ENCODE results near the gene TAAR6. TPM values are rescaled to one million over a fixed set of nuclear protein-coding genes. Genes with fewer than 3 reads are reported as not detected.

TAAR6 gene
- total and polyA plus RNA-seq, 2 donors (not counting 3 experiments of a cell fraction or from before 2014, with no cell fraction given), result not detected

DNA sequence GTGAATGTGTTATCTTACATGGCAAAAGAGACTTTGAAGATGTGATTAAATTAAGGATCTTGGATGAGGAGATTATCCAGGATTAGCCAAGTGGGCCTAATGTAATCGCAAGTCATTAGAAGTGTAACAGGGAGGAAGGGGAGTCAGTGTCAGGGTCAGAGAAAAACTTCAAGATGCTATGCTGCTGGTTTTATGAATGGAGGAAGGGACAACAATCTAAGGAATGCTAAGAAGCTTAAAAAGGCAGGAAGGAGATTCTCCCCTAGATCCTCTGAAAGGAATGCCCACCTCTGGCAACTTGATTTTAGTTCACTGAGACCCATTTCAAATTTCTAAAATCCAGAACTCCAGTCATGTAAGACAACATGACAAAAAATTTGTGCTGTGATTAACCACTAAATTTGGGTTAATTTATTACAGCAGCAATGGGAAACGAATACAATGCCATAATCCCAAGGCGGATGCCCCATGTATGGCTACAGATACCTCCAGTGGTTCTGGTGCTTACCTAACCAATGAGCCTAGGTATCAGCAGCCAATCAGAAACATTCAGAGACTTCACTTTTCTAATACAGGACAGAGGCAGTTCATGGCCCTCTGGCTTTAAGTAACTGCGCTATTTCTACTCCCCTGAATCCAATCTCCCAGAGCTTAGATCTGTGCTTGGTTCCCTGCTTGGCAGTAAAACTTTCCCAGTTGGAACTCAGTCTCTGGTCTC, 21.2 kb upstream of the TAAR6 start:
- Histone ChIP-seq H3K9me1 (replicated peaks; ENCODE audit: control insufficient read depth, extremely low read depth, insufficient read depth, low read length) (no peaks in the 10 kb centered on the region), H3K36me3 (ENCODE audit: control insufficient read depth in 2 of 2, extremely low read depth in 1 of 2, insufficient read depth in 2 of 2, low read length in 2 of 2) (no peaks in the 10 kb centered on the region), H3K9me3 (replicated peaks; ENCODE audit: control insufficient read depth, insufficient read depth, low read length) (no peaks in the 10 kb centered on the region), H3K27me3 (ENCODE audit: control insufficient read depth in 2 of 2, insufficient read depth in 2 of 2, low read length in 2 of 2) (peaks cover 6 to 8% of the 10 kb centered on the region in 2 experiments), H3K27ac (ENCODE audit: insufficient read depth, low read depth, low read length) (no peak overlapping the region), H3K9ac (replicated peaks; ENCODE audit: extremely low read depth, insufficient read depth, low read length) (no peak overlapping the region), H3K79me2 (ENCODE audit: control insufficient read depth, insufficient read depth, low read length) (no peaks in the 10 kb centered on the region), H2AFZ (ENCODE audit: low read depth, low read length) (no peak overlapping the region), H3K4me1 (ENCODE audit: control insufficient read depth, extremely low read depth, insufficient read depth, low read length) (no peaks in the 10 kb centered on the region), H4K20me1 (replicated peaks; ENCODE audit: control insufficient read depth, extremely low read depth, insufficient read depth, low read length) (no peaks in the 10 kb centered on the region), H3K4me3 (replicated peaks in 1 of 3; ENCODE audit: insufficient read depth in 1 of 3, low read depth in 1 of 3, low read length in 3 of 3) (no peak overlapping the region), H3K4me2 (ENCODE audit: insufficient read depth, low read length) (no peak overlapping the region)
- FAIRE-seq (no peak), DNase-seq (ENCODE audit: low read depth, low spot score) (no peak)
- no peak for TF ChIP-seq FOS (IDR thresholded peaks at IDR 0.05; ENCODE audit: borderline replicate concordance, insufficient read depth, low read length)
- TF ChIP-seq MYC (IDR thresholded peaks at IDR 0.05; ENCODE audit: low read depth, low read length), result no peak
- CTCF ChIA-PET, result no interaction called here
- dilution Hi-C loops (cut with MboI; ENCODE audit: extremely low pct_ligation_motif_present, low sequenced_read_pairs) (no loop called here), intact Hi-C loops (cut with micrococcal nuclease) (no loop called here)
- POLR2A ChIA-PET, result no interaction called here
- no TSS peak for BruUV-seq (replicated peaks)

- TF ChIP-seq GATA2 (IDR thresholded peaks at IDR 0.05; ENCODE audit: insufficient read depth, insufficient read length, low read depth, low read length) (no peak), POLR2AphosphoS5 (IDR thresholded peaks at IDR 0.05; ENCODE audit: insufficient read depth, low read depth, low read length) (no peak), MYC (IDR thresholded peaks at IDR 0.05; ENCODE audit: low read depth, low read length) (no peak), JUN (IDR thresholded peaks at IDR 0.05; ENCODE audit: borderline replicate concordance, insufficient read depth, insufficient read length, low read depth) (no peak), FOS (IDR thresholded peaks at IDR 0.05; ENCODE audit: borderline replicate concordance, insufficient read depth, low read length) (no peak), POLR2A (IDR thresholded peaks at IDR 0.05; ENCODE audit: low read depth, low read length) (no peak), EZH2 (IDR thresholded peaks at IDR 0.05; ENCODE audit: borderline replicate concordance, low read depth, low read length, severe bottlenecking) (no peak)
- TF ChIP-seq, protein P1, sequence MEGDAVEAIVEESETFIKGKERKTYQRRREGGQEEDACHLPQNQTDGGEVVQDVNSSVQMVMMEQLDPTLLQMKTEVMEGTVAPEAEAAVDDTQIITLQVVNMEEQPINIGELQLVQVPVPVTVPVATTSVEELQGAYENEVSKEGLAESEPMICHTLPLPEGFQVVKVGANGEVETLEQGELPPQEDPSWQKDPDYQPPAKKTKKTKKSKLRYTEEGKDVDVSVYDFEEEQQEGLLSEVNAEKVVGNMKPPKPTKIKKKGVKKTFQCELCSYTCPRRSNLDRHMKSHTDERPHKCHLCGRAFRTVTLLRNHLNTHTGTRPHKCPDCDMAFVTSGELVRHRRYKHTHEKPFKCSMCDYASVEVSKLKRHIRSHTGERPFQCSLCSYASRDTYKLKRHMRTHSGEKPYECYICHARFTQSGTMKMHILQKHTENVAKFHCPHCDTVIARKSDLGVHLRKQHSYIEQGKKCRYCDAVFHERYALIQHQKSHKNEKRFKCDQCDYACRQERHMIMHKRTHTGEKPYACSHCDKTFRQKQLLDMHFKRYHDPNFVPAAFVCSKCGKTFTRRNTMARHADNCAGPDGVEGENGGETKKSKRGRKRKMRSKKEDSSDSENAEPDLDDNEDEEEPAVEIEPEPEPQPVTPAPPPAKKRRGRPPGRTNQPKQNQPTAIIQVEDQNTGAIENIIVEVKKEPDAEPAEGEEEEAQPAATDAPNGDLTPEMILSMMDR (IDR thresholded peaks at IDR 0.05; ENCODE audit: extremely low read depth in 1 of 2, insufficient read depth in 1 of 2, low read depth in 1 of 2, low read length in 2 of 2), result no peak
- TF ChIP-seq, protein P2, sequence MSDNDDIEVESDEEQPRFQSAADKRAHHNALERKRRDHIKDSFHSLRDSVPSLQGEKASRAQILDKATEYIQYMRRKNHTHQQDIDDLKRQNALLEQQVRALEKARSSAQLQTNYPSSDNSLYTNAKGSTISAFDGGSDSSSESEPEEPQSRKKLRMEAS (IDR thresholded peaks at IDR 0.05; ENCODE audit: insufficient read depth, insufficient read length), result no peak
- POLR2A ChIA-PET, result no interaction called here
- dilution Hi-C loops (cut with MboI; ENCODE audit: extremely low pct_ligation_motif_present, low sequenced_read_pairs) (no loop called here), intact Hi-C loops (cut with micrococcal nuclease) (no loop called here)
- peaks cover 6 to 8% of the 10 kb centered on the region in 2 experiments for H3K27me3 ChIP-seq (ENCODE audit: control insufficient read depth in 2 of 2, insufficient read depth in 2 of 2, low read length in 2 of 2)
- no peak overlapping the region for H3K4me2 ChIP-seq (ENCODE audit: insufficient read depth, low read length)
- no peak overlapping the region for H3K27ac ChIP-seq (ENCODE audit: insufficient read depth, low read depth, low read length)
- H3K9me3 ChIP-seq (replicated peaks; ENCODE audit: control insufficient read depth, insufficient read depth, low read length), result no peaks in the 10 kb centered on the region
- no peak for DNase-seq (ENCODE audit: low read depth, low spot score)
- BruUV-seq (replicated peaks), result no TSS peak
- H3K4me3 ChIP-seq (replicated peaks in 1 of 3; ENCODE audit: insufficient read depth in 1 of 3, low read depth in 1 of 3, low read length in 3 of 3), result no peak overlapping the region
- no peaks in the 10 kb centered on the region for H3K79me2 ChIP-seq (ENCODE audit: control insufficient read depth, insufficient read depth, low read length)
- FAIRE-seq, result no peak
- H2AFZ ChIP-seq (ENCODE audit: low read depth, low read length), result no peak overlapping the region
- H4K20me1 ChIP-seq (replicated peaks; ENCODE audit: control insufficient read depth, extremely low read depth, insufficient read depth, low read length), result no peaks in the 10 kb centered on the region
- H3K36me3 ChIP-seq (ENCODE audit: control insufficient read depth in 2 of 2, extremely low read depth in 1 of 2, insufficient read depth in 2 of 2, low read length in 2 of 2), result no peaks in the 10 kb centered on the region
- H3K9me1 ChIP-seq (replicated peaks; ENCODE audit: control insufficient read depth, extremely low read depth, insufficient read depth, low read length), result no peaks in the 10 kb centered on the region
- H3K4me1 ChIP-seq (ENCODE audit: control insufficient read depth, extremely low read depth, insufficient read depth, low read length), result no peaks in the 10 kb centered on the region
- H3K9ac ChIP-seq (replicated peaks; ENCODE audit: extremely low read depth, insufficient read depth, low read length), result no peak overlapping the region
- CTCF ChIA-PET, result interaction anchor here (1.2 to 1.3 kb wide), 2 partner anchors 8 to 11 kb away, joined by 3 read pairs; no protein-coding TSS in a partner anchor
Observed at GRCh38 chr6:132551214-132551613, 18.9 kb upstream of the TAAR6 start.
